ENCODE data around the gene SARDH.
"Not testable (repeated sequence)": the region's sequence is repeated elsewhere in the genome, so short reads cannot be mapped to it uniquely, and the experiment has no call there.

- TF ChIP-seq CTCF (IDR thresholded peaks at IDR 0.05; ENCODE audit: low read length); EZH2 (optimal IDR thresholded peaks at IDR 0.05; ENCODE audit: low read depth, low read length): not testable (repeated sequence)
Measured at GRCh38 chr9:133744528-133744927, 6.4 kb upstream of the SARDH start.
